Mammary epithelial cell (primary cell): Measurements from ENCODE around the gene ITGAL.

Experiments
- CTCF ChIP-seq, 2 donors: IDR thresholded peaks in 1 of 2; conservative IDR thresholded peaks in 1 of 2; 2 replicates each; pipeline ENCODE4 v1.5.1; 2011 to 2012; ENCODE audit warnings: inconsistent platforms in 2 of 2, low read length in 2 of 2, mild to moderate bottlenecking in 2 of 2, control low read depth in 1 of 2, low read depth in 1 of 2; ENCODE audit not compliant: insufficient read depth in 1 of 2; ENCODE audit errors: extremely low read depth in 1 of 2
- EZH2 ChIP-seq: IDR thresholded peaks from 2 replicates; pipeline ENCODE4 v1.6.1; 2012; ENCODE audit warnings: low read length, inconsistent platforms, borderline replicate concordance

DNA sequence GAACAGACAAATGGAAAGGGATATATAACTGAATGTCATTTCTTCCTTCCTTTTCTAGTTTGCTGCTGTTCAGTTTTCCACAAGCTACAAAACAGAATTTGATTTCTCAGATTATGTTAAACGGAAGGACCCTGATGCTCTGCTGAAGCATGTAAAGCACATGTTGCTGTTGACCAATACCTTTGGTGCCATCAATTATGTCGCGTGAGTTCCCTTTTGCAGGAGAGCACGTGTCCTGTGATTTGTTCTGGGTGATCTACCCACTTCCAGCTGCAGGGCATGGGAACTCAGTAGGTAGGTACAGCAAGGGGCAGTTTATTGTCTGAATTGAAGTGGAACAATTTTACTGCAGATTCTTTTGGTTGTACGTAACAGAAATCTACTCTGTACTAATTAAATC is 8.8 kb downstream of the ITGAL start:
- TF ChIP-seq CTCF (conservative IDR thresholded peaks at IDR 0.05 in 1 of 2, IDR thresholded peaks at IDR 0.05 in 1 of 2; ENCODE audit: extremely low read depth in 1 of 2, insufficient read depth in 1 of 2, low read depth in 1 of 2, low read length in 2 of 2) (no peak), EZH2 (no peak)
